Esophagus muscularis mucosa (tissue), 3 donors: ENCODE measurements around the gene LDLRAD3.

ENCODE experiments used
- POLR2AphosphoS5 ChIP-seq, 2 donors: sonication (generic); formaldehyde crosslinking; IDR thresholded peaks; one replicate each; pipeline ENCODE4 v1.6.1; 2017; ENCODE audit warnings: antibody characterized with exemption in 2 of 2
- TF ChIP-seq, protein P1 (sequence below), 3 experiments: fragments of 200-600 bp in 2 of 3; fragments of 450-650 bp in 1 of 3; sonication (generic) in 2 of 3; IDR thresholded peaks; one replicate each; pipeline ENCODE4 v1.5.1; 2017 to 2019; ENCODE audit warnings: antibody characterized with exemption in 3 of 3, mild to moderate bottlenecking in 2 of 3, moderate library complexity in 1 of 3

DNA sequence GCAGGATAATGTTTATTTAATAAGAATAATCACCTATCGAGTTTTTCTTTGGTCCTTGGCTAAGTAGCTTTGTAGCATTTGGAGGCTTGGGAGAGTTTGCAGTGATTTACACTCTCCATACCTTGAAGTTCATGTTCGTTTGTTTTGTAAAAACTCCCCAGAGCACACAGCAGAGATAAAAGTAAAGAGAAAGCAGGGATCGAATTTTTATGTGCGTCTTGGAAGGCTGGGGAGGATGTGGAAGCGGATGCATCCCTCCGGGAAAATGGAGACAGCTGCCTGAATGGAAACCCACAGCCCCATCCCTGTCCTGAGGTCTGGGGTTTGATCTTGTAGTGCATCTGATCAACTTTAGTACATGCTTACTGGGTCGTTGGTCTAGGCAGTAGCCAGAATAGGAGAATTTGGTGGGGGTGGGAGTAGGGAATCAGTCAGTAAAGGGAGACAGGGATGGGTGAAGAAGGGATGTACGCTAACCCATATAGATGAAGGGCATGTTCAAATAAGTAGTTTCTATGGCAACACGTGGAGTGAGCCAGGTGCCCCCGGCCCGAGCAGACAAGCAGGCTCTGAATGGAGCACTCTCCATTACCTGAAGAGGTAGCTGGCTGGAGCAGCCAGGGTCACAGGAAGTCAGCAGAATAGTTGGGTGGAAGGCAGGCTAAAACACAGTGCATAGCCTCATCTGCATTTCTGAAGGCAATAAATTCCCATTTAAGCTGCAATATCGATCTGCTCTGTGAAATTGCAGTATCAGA, 197.5 kb downstream of the LDLRAD3 start:
- TF ChIP-seq, protein P1, sequence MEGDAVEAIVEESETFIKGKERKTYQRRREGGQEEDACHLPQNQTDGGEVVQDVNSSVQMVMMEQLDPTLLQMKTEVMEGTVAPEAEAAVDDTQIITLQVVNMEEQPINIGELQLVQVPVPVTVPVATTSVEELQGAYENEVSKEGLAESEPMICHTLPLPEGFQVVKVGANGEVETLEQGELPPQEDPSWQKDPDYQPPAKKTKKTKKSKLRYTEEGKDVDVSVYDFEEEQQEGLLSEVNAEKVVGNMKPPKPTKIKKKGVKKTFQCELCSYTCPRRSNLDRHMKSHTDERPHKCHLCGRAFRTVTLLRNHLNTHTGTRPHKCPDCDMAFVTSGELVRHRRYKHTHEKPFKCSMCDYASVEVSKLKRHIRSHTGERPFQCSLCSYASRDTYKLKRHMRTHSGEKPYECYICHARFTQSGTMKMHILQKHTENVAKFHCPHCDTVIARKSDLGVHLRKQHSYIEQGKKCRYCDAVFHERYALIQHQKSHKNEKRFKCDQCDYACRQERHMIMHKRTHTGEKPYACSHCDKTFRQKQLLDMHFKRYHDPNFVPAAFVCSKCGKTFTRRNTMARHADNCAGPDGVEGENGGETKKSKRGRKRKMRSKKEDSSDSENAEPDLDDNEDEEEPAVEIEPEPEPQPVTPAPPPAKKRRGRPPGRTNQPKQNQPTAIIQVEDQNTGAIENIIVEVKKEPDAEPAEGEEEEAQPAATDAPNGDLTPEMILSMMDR (IDR thresholded peaks at IDR 0.05), result no peak
- TF ChIP-seq POLR2AphosphoS5 (IDR thresholded peaks at IDR 0.05), result no peak
